Activated CD4-positive, alpha-beta memory T cell treated with anti-CD3 and anti-CD28 coated beads, Interleukin-2, amount 10 ng/mL, durations not matched to agents 7 days and 5 days (primary cell): ENCODE results near the gene SLCO1A2. TPM values are rescaled to one million over a fixed set of nuclear protein-coding genes. Genes with fewer than 3 reads are reported as not detected.

Source experiments
- CTCF ChIA-PET: fragments of 350-600 bp; sonication (Branson Sonifier 250); formaldehyde crosslinking; loops from one replicate; lab custom pipeline; 2021; ENCODE audit warnings: antibody characterized with exemption, inconsistent platforms; lab: Charles Lee
- POLR2A ChIA-PET: fragments of 350-600 bp; sonication (Branson Sonifier 250); formaldehyde crosslinking; loops from one replicate; lab custom pipeline; 2021; ENCODE audit warnings: antibody characterized with exemption; lab: Charles Lee
- DNase-seq: peaks from one replicate; pipeline ENCODE4 v3.0.0-alpha.2; 2020
- H3K27ac Mint-ChIP-seq: one replicate; pipeline ENCODE4 v1.8.0; 2021; ENCODE audit warnings: mild to moderate bottlenecking, mixed read lengths
- H3K27me3 Mint-ChIP-seq: one replicate; pipeline ENCODE4 v1.8.0; 2021; ENCODE audit warnings: mixed read lengths
- H3K36me3 Mint-ChIP-seq: one replicate; pipeline ENCODE4 v1.8.0; 2021; ENCODE audit warnings: low read depth, mixed read lengths
- H3K4me1 Mint-ChIP-seq: one replicate; pipeline ENCODE4 v1.8.0; 2021; ENCODE audit warnings: mixed read lengths
- H3K4me3 Mint-ChIP-seq: one replicate; pipeline ENCODE4 v1.8.0; 2021; ENCODE audit warnings: mild to moderate bottlenecking, mixed read lengths
- H3K9me3 Mint-ChIP-seq: one replicate; pipeline ENCODE4 v1.8.0; 2021; ENCODE audit warnings: mixed read lengths
- total RNA-seq, 2 experiments: library from RNA; stranded (reverse); gene quantifications; one replicate each; pipeline ENCODE4 v1.2.3, GENCODE V29; 2021

The SLCO1A2 gene
- total RNA-seq, 2 experiments from 2014 or later = not detected

DNA sequence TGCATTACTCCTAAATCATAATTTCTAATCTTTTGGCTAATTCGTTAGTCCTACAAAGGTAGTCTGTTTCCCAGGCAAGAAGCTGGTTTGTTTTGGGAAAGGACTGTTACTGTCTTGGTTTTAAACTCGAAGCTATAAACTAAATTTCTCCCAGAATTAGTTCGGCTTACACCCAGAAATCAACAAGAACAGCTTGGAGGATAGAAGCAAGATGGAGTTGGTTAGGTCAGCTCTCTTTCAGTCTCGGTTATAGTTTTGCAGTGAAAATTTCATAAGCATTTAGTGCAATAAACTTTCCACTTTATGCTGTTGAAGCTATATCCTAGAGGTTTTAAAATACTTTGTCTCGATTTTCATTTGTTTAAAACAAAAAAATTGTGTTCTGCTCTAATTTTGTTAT, 100.3 kb downstream of the SLCO1A2 start:
- CTCF ChIA-PET = no interaction called here
- Mint-ChIP-seq H3K9me3 (no peaks in the 10 kb centered on the region), H3K36me3 (no peaks in the 10 kb centered on the region), H3K27me3 (no peaks in the 10 kb centered on the region), H3K27ac (no peak overlapping the region), H3K4me1 (no peaks in the 10 kb centered on the region), H3K4me3 (no peak overlapping the region)
- no peak for DNase-seq
- POLR2A ChIA-PET = no interaction called here

DNA sequence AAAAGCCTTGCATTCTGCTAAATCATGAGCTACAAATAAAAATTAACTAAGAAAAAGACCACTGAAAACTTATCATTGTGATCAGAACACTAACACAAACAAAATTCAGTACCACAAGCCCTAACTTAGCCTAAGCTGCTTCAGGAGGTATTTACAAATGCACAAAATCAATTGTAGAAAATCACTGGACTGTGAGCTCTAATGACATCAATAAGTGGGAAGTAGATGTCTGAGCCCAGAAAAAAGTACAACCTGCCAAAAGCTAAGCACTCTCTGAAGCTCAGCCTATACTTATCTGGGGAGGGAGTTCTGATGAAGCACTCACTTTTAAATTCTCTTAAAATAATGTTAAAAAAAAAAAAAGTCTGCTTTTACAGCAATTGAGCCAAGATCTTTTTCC, 110.8 kb downstream of the SLCO1A2 start:
- Mint-ChIP-seq H3K36me3 (no peaks in the 10 kb centered on the region), H3K27ac (no peak overlapping the region), H3K4me1 (no peaks in the 10 kb centered on the region), H3K4me3 (no peak overlapping the region), H3K27me3 (no peaks in the 10 kb centered on the region), H3K9me3 (no peaks in the 10 kb centered on the region)
- ChIA-PET CTCF (no interaction called here), POLR2A (no interaction called here)
- no peak for DNase-seq

DNA sequence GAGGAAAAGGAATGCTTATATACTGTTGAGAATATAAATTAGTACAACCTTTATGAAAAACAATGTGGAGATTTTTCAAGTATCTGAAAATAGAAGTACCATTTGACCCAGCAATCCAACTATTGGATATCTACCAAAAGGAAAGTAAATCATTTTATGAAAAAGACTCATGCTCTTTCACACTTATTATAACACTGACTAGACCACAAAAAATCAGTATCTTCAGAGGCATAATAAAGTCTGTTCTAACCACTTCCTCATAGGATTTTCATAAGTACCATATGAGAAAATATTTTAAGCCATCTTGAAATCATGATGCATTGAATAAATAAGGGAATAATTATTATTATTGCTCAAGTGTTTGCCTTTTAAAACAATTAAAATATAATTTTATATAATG, 112.9 kb downstream of the SLCO1A2 start:
- Mint-ChIP-seq H3K27me3 (no peaks in the 10 kb centered on the region), H3K9me3 (no peaks in the 10 kb centered on the region), H3K27ac (no peak overlapping the region), H3K36me3 (no peaks in the 10 kb centered on the region), H3K4me3 (no peak overlapping the region), H3K4me1 (no peaks in the 10 kb centered on the region)
- POLR2A ChIA-PET = no interaction called here
- no peak for DNase-seq
- CTCF ChIA-PET = no interaction called here

DNA sequence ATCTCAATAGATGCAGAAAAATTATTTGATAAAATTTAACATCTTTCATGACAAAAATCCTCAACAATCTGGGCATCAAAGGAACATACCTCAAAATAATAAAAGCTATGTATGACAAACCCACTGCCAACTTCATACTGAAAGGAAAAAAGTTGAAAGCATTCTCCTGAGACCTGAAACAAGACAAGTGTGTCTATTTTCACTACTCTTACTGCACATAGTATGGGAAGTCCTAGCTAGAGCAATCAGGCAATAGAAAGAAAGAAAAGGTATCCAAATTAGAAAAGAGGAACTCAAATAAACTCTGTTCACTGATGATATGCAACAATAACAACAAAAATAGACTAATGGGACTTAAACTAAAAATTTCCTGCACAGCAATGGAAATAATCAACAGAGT, 113.6 kb downstream of the SLCO1A2 start:
- no peak for DNase-seq
- Mint-ChIP-seq H3K9me3 (no peaks in the 10 kb centered on the region), H3K4me1 (no peaks in the 10 kb centered on the region), H3K27ac (no peak overlapping the region), H3K4me3 (no peak overlapping the region), H3K36me3 (no peaks in the 10 kb centered on the region), H3K27me3 (no peaks in the 10 kb centered on the region)
- ChIA-PET CTCF (no interaction called here), POLR2A (no interaction called here)

DNA sequence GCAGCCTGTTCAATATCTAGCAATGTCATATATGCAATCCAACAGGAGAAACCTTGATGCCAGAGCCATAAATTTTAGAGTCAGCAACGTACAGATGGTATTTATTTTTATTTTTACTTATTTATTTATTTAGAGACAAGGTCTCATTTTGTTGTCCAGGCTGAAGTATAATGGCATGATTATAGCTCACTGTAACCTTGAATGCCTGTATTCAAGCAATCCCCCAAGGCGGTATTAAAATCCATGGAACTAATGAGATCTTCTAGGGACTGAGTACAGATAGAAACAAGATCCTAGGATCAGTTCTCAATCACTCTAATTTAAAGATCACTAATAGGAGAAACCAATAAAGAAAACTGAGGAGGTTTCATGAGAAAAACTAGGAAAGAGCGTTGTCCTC, 114.5 kb downstream of the SLCO1A2 start:
- no peaks in the 10 kb centered on the region for H3K9me3 Mint-ChIP-seq
- no peak for DNase-seq
- H3K27ac Mint-ChIP-seq = no peak overlapping the region
- H3K36me3 Mint-ChIP-seq = no peaks in the 10 kb centered on the region
- H3K4me1 Mint-ChIP-seq = no peaks in the 10 kb centered on the region
- no peaks in the 10 kb centered on the region for H3K27me3 Mint-ChIP-seq
- ChIA-PET CTCF (no interaction called here), POLR2A (no interaction called here)
- no peak overlapping the region for H3K4me3 Mint-ChIP-seq

DNA sequence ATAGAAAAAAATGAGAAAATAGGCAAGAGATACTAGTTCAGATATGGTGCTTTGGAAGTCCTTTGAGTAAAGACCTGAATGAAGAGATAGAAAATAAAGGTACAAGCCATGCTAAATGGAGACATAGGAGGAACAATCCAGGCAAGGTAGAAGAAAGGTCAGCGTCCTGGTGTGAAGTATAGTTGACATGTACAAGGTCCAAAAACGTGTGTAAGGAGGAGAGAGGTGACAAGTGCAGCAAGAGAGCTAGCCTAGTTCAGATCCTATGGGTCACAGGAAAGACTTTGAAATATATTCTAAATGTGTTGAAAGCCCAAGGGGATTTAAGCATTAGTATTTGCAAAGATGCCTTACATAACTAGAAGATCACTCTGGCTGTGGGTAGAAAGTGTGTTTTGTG, 115.5 kb downstream of the SLCO1A2 start:
- no peaks in the 10 kb centered on the region for H3K36me3 Mint-ChIP-seq
- no peaks in the 10 kb centered on the region for H3K4me1 Mint-ChIP-seq
- no peaks in the 10 kb centered on the region for H3K9me3 Mint-ChIP-seq
- CTCF ChIA-PET = no interaction called here
- POLR2A ChIA-PET = no interaction called here
- H3K27me3 Mint-ChIP-seq = no peaks in the 10 kb centered on the region
- DNase-seq = no peak
- H3K27ac Mint-ChIP-seq = no peak overlapping the region
- no peak overlapping the region for H3K4me3 Mint-ChIP-seq

Other genes starting within 250 kb of the SLCO1A2 start
- not detected for gene SLCO1B1, start 203.7 kb downstream of the SLCO1A2 start, total RNA-seq
- not detected for gene IAPP, start 38.0 kb upstream of the SLCO1A2 start, total RNA-seq
- 10 to 100 TPM; 32.8 to 35.8 TPM for gene PYROXD1, start 102.7 kb upstream of the SLCO1A2 start, total RNA-seq
- 100 to 1,000 TPM in 1 of 2 experiments, 10 to 100 TPM in 1; 87.6 to 100 TPM for gene RECQL, start 166.7 kb upstream of the SLCO1A2 start, total RNA-seq
- gene GOLT1B, start 166.9 kb upstream of the SLCO1A2 start, total RNA-seq = 10 to 100 TPM; 44.1 to 57.5 TPM
- 1 to 10 TPM in 1 of 2 experiments, under 1 TPM in 1; 0.88 to 1.1 TPM for gene SPX, start 191.4 kb upstream of the SLCO1A2 start, total RNA-seq